NCI-H2029 (cell line): ENCODE data around the gene PCBP3.
"Not testable (repeated sequence)": the region's sequence is repeated elsewhere in the genome, so short reads cannot be mapped to it uniquely, and the experiment has no call there.

Experiments used
- DNase-seq: peaks from one replicate; lab custom pipeline; 2025; lab: John Stamatoyannopoulos, UW

Gene PCBP3

DNA sequence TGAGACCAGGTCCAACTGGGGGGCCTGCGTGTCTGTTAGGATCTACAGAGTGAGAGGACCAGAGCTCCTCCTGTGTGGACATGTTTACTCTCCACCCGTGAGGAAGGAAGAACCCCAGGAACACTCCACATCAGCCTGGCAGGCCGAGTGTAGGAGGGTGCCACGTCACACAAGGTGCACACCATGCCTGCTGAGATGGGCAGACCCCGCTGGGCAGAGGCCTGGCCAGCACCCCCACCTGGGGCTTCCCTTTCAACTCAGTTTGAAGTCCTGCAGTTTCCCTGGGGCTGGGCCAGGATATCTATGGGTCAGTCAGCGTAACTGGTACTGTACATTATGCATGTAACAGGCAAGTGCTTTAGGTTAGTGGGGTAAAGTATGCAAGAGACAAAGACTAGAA is 30.1 kb upstream of the PCBP3 start:
- DNase-seq, result no peak

DNA sequence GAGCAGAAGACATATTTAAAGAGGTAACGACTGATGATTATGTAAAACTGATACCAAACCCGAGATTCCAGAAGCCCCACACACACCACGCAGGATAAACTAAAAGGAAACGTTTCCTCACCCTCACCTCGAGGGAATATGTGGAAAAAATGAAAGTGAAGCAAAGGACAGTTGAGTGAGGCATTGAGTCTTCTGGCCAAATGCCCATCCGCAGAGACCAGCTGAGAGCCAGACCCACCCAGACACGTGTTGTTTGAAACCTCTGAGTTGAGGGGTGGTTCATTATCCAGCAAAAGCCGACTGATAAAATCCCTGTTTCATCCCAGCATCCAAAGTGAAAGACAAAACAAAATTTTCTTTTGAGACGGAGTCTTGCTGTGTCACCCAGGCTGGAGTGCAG is 29.6 kb upstream of the PCBP3 start:
- no peak for DNase-seq

DNA sequence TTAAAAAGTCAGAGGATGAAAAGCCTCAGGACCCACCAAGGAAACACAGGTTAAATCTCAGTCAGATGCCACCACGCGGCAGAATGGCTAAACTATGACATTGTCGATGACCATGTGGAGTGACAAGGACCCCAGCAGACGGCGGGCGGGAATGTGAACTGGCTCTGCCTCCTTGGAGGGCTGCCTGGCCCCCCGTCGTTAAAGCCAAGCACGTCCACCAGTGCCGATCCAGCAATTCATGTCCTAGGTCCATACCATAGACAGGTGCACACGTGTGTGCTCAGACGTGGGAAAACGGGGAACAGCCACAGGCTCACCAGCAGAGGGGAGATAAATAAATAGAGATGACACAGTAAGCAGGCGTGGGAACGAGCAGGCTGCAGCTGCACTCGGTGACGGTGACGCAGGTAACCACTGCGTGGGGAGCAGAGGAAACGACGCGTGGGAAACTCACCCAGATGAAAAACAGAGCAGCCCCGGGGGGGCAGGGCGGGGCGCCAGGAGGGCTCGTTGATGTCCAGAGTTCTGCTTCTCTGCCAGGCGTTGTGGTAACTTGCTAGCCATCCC is 28.3 kb upstream of the PCBP3 start:
- no peak for DNase-seq

- DNase-seq, result no peak
These were observed 26.3 kb upstream of the PCBP3 start for GRCh38 chr21:45617021-45617921.

DNA sequence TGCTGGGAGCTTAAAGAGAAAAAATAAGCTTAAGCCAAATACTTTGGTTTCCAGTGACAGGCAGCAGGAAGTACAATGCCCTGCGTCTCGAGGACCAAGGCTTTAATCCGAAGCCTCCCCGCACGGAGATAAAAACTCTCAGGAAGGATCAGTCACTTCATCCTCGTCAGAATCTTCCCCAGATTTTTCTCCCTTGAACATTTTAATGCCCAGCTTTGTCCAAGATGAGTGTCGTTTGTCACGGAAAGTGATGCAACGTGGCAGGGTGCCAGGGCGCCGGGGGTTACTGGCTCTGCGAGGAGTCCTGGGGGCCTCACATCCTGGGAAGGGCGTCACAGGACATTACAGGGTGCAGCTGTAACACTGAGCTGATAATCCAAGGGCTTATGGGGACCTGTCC is 25.2 kb upstream of the PCBP3 start:
- no peak for DNase-seq

DNA sequence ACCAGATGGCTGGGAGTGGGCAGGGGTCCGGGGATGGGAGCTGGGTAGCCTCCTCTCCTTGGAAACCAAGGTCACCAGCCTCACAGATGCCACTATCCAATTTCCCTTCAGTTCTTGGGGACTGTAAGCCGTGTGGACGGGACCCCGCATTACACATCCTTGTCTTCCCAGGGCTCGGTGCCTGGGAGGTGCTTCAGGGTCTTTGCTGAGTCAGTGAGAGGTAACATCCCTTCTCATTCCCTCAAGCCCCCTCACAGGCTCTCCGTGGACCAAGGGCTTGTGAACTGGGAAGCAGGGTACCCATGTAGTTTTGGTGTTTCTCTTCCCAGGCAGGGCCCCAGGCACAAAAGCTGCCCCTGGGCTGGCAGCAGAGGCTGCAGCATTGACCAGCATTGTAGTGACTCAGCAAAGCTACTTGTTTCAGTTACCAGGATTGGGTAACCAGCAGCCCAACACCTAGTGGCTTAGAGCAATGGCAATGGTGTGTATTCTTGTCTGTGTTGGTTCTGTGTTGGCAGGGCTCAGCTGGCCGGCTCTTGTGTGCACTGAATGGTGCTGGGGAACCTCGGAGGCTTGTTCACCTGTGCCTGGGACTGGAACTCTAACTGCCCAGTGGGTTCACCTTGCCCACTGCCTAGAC is 24.6 kb upstream of the PCBP3 start:
- DNase-seq, result no peak

GRCh38 chr21:45620201-45620923 is 23.2 kb upstream of the PCBP3 start:
- no peak for DNase-seq

- DNase-seq, result not testable (repeated sequence)
These were observed 21.8 kb upstream of the PCBP3 start for GRCh38 chr21:45621435-45622331.

DNA sequence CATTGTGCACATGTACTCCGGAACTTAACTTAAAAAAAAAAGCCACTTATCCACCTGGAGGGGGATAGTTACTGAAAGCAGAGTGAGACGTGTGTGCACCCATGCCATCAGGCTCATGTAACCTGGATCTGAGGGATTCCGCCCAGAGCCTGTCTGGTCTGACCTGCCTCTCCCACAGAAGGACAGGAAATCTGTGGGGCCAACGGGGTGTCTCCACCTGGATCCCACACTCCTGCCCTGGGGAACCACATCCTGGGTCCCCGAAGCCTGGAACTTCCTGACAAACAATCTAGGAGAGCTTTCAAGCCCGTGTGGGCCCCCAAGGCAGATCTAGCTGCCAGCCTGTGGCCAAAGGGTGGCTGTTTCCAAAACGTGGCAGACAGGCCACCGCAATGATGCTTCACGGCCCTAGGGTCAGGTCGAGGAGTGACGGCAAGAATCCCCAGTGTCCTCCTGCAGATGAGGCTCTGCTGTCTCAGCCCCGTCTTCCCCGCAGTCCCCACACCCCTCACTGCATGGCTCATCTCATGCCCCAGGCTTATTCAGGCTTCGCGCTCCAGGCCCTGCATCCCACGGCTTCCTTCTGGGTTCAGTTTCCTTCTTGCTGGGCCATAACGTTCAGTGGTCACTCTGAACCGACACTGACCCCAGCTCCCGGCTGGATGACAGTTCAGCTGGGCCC is 21.0 kb upstream of the PCBP3 start:
- DNase-seq, result no peak

DNA sequence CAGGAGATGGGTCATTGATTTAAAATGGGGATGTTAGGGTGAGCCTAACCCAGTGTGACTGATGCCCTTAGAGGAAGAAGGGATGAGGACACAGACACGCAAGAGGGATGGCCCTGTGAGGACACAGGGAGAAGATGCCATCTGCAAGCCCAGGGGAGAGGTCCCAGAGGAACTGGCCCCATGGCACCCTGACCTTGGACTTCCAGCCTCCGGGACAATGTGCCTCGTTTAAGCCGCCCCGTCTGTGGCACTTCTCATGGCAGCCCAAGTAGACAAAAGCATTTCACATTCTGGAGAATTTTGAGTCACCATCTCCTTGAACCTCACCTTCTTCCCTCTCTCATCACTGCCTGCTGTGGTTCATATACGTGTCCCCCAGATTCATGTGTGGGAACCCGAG is 20.1 kb upstream of the PCBP3 start:
- DNase-seq, result no peak

DNA sequence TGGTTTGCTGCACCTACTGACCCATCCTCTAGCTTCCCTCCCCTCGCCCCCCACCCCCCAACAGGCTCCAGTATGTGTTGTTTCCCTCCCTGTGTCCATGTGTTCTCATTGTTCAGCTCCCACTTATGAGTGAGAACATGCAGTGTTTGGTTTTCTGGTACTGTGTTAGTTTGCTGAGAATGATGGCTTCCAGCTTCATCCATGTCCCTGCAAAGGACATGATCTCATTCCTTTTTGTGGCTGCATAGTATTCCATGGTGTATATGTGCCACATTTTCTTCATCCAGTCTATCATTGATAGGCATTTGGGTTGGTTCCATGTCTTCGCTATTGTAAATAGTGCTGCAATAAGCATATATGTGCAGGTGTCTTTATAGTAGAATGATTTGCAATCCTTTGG is 17.4 kb upstream of the PCBP3 start:
- not testable (repeated sequence) for DNase-seq

DNA sequence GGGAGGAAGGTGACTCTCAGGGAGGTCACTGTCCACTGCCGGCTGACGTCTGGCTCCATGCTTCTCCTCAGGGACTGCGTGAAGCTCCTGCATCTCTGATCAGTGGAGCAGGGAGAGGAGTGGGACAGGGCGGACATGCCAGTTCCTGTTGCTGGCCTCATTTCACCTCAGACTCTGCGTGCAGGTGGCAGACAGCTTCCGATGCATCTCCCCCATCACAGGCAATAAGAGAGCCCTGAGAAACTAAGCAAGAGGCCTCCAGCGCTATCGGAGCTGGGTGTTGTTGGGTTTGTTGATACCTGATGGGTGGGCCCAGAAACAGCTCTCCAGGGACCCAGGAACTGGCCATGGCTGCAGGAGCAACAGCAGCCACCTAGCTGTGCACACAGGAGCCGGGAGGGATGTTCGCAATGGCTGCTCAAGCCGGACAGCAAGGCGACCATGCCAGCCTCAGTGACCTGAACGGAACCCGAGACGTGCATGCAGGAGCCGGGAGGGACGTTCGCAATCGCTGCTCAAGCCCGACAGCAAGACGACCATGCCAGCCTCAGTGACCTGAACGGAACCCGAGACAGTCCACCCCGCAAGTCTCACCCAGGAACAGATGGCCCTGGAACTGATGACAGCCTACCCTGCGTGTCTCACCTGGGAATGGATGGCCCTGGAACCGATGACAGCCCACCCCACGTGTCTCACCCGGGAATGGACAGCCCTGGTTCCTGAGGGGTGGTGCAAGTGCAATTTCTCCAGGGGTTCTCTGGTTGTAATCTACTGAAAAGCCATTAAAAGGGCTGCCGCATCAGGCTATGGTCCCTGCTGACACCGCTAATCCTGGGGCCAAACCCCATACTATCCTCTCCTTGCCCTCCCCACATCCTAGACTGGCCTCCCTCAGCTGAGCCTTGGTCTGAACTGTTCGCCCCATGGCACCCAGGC is 14.2 kb upstream of the PCBP3 start:
- no peak for DNase-seq

GRCh38 chr21:45630066-45630694 is 13.3 kb upstream of the PCBP3 start:
- DNase-seq, result no peak

- no peak for DNase-seq
These were observed 12.6 kb upstream of the PCBP3 start for GRCh38 chr21:45630876-45631275.

DNA sequence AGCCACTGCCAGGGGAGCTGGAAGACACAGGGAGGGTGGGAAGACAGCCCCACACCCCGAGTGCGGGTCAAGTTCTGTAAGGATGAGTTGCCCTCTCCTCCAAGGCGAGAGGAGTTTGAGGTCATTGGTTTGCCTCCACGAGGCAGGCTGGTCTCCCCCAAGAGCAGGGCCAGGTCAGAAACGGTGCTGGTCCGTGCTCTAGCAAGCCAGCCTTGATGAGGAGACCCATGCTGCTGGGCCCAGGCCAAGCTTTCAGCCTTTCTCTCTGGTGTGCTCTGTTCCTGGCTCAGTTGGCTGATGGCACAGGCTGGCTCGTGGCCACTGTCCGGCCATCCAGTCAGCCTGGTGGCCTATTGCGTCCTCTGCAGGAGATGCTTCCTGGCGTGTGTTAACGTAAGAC is 12.0 kb upstream of the PCBP3 start:
- no peak for DNase-seq

- DNase-seq, result no peak
These were observed 11.4 kb upstream of the PCBP3 start for GRCh38 chr21:45632160-45632559.

GRCh38 chr21:45632637-45633251 is 10.8 kb upstream of the PCBP3 start:
- no peak for DNase-seq

- DNase-seq, result no peak
These were observed 8.9 kb upstream of the PCBP3 start for GRCh38 chr21:45634511-45635183.
